H9 (cell line): ENCODE results near the gene CREG2. TPM values are rescaled to one million over a fixed set of nuclear protein-coding genes. Genes with fewer than 3 reads are reported as not detected.

ENCODE experiments used
- DNase-seq: peaks from one replicate; pipeline ENCODE4 v3.0.0-alpha.2; 2017
- H2AFZ ChIP-seq: one replicate; pipeline ENCODE4 v1.6.1; 2013; ENCODE audit warnings: mild to moderate bottlenecking, low read length, control low read depth, moderate library complexity
- H2AK5ac ChIP-seq: 2 replicates; pipeline ENCODE4 v1.6.1; 2013; ENCODE audit warnings: low read length, control low read depth, mixed read lengths; ENCODE audit not compliant: insufficient read length
- H2BK120ac ChIP-seq: one replicate; pipeline ENCODE4 v1.6.1; 2013; ENCODE audit warnings: low read depth, mild to moderate bottlenecking, low read length, control low read depth, inconsistent platforms; ENCODE audit not compliant: poor library complexity, severe bottlenecking
- H2BK12ac ChIP-seq: 2 replicates; pipeline ENCODE4 v1.6.1; 2013; ENCODE audit warnings: low read length, control low read depth, mixed read lengths, low read depth; ENCODE audit not compliant: insufficient read length
- H2BK15ac ChIP-seq: 2 replicates; pipeline ENCODE4 v1.6.1; 2013; ENCODE audit warnings: low read depth, low read length, control low read depth
- H2BK20ac ChIP-seq: one replicate; pipeline ENCODE4 v1.6.1; 2013; ENCODE audit warnings: low read depth, mild to moderate bottlenecking, low read length, control low read depth, inconsistent platforms; ENCODE audit not compliant: poor library complexity, severe bottlenecking
- H2BK5ac ChIP-seq: 2 replicates; pipeline ENCODE4 v1.6.1; 2013; ENCODE audit warnings: low read length, control low read depth, mixed read lengths; ENCODE audit not compliant: insufficient read length
- H3K14ac ChIP-seq: 2 replicates; pipeline ENCODE4 v1.6.1; 2013; ENCODE audit warnings: low read length, control low read depth; ENCODE audit not compliant: insufficient read depth
- H3K18ac ChIP-seq: 2 replicates; pipeline ENCODE4 v1.6.1; 2013; ENCODE audit warnings: low read depth, mild to moderate bottlenecking, mixed read lengths, low read length, control low read depth; ENCODE audit not compliant: insufficient read length
- H3K23ac ChIP-seq: 2 replicates; pipeline ENCODE4 v1.6.1; 2013; ENCODE audit warnings: low read length, control low read depth, mixed read lengths, low read depth; ENCODE audit not compliant: insufficient read length
- H3K23me2 ChIP-seq: 2 replicates; pipeline ENCODE4 v1.6.1; 2013; ENCODE audit warnings: low read depth, mild to moderate bottlenecking, mixed read lengths, low read length, control low read depth; ENCODE audit not compliant: insufficient read length, poor library complexity, severe bottlenecking
- H3K27ac ChIP-seq: 2 replicates; pipeline ENCODE4 v1.5.1; 2013; ENCODE audit warnings: low read length, control low read depth, mixed read lengths, low read depth; ENCODE audit not compliant: insufficient read length
- H3K27me3 ChIP-seq: 2 replicates; pipeline ENCODE4 v1.6.1; 2013; ENCODE audit warnings: low read length, control low read depth, inconsistent platforms; ENCODE audit not compliant: insufficient read depth
- H3K4ac ChIP-seq: 2 replicates; pipeline ENCODE4 v1.6.1; 2013; ENCODE audit warnings: low read depth, mild to moderate bottlenecking, control low read depth, inconsistent platforms, low read length, moderate library complexity
- H3K4me1 ChIP-seq: 2 replicates; pipeline ENCODE4 v1.6.1; 2013; ENCODE audit warnings: low read length, control low read depth, inconsistent platforms; ENCODE audit not compliant: insufficient read depth
- H3K4me2 ChIP-seq: 2 replicates; pipeline ENCODE4 v1.6.1; 2013; ENCODE audit warnings: low read length, control low read depth, mixed read lengths; ENCODE audit not compliant: insufficient read length, insufficient read depth
- H3K56ac ChIP-seq: 2 replicates; pipeline ENCODE4 v1.6.1; 2013; ENCODE audit warnings: low read depth, mild to moderate bottlenecking, mixed read lengths, low read length, control low read depth; ENCODE audit not compliant: insufficient read length
- H3K79me1 ChIP-seq: 2 replicates; pipeline ENCODE4 v1.6.1; 2013; ENCODE audit warnings: low read depth, mild to moderate bottlenecking, moderate library complexity, low read length, control low read depth, inconsistent platforms; ENCODE audit not compliant: insufficient read depth, poor library complexity, severe bottlenecking
- H3K79me2 ChIP-seq: 2 replicates; pipeline ENCODE4 v1.6.1; 2013; ENCODE audit warnings: low read length, control low read depth, inconsistent platforms; ENCODE audit not compliant: insufficient read depth
- H3K9ac ChIP-seq: 2 replicates; pipeline ENCODE4 v1.6.1; 2013; ENCODE audit warnings: low read length, control low read depth, mixed read lengths; ENCODE audit not compliant: insufficient read length; ENCODE audit errors: extremely low read depth
- H3K9me3 ChIP-seq: one replicate; pipeline ENCODE4 v1.6.1; 2013; ENCODE audit warnings: low read depth, low read length, inconsistent platforms; ENCODE audit not compliant: control insufficient read depth
- H3T11ph ChIP-seq: one replicate; pipeline ENCODE4 v1.6.1; 2013; ENCODE audit warnings: mild to moderate bottlenecking, low read length, control low read depth, inconsistent platforms
- H4K20me1 ChIP-seq: one replicate; pipeline ENCODE4 v1.6.1; 2013; ENCODE audit not compliant: control insufficient read depth, insufficient read length, insufficient read depth
- H4K5ac ChIP-seq: 2 replicates; pipeline ENCODE4 v1.6.1; 2013; ENCODE audit warnings: low read depth, mild to moderate bottlenecking, mixed read lengths, low read length, control low read depth; ENCODE audit not compliant: insufficient read length
- H4K8ac ChIP-seq: replicated peaks from 2 replicates; pipeline ENCODE4 v1.6.1; 2013; ENCODE audit warnings: low read length, control low read depth, mixed read lengths, low read depth; ENCODE audit not compliant: insufficient read length
- H4K91ac ChIP-seq: 2 replicates; pipeline ENCODE4 v1.6.1; 2013; ENCODE audit warnings: low read depth, mild to moderate bottlenecking, moderate library complexity, mixed read lengths, low read length, control low read depth; ENCODE audit not compliant: insufficient read length
- H3K27ac Mint-ChIP-seq, 3 experiments: 2 replicates in 2 of 3; 3 replicates in 1 of 3; pipeline ENCODE4 v1.8.0; 2020 to 2021; ENCODE audit warnings: mixed read lengths in 3 of 3, mild to moderate bottlenecking in 1 of 3, moderate library complexity in 1 of 3
- H3K27me3 Mint-ChIP-seq: 2 replicates; pipeline ENCODE4 v1.8.0; 2021; ENCODE audit warnings: low read depth, mild to moderate bottlenecking, moderate library complexity, mixed read lengths
- H3K36me3 Mint-ChIP-seq, 3 experiments: 2 replicates in 2 of 3; 3 replicates in 1 of 3; pipeline ENCODE4 v1.8.0; 2020 to 2021; ENCODE audit warnings: low read depth in 3 of 3, mixed read lengths in 3 of 3; ENCODE audit not compliant: insufficient read depth in 1 of 3
- H3K4me1 Mint-ChIP-seq, 2 experiments: 2 replicates each; pipeline ENCODE4 v1.8.0; 2020; ENCODE audit warnings: mixed read lengths in 2 of 2
- H3K4me3 Mint-ChIP-seq, 2 experiments: 2 replicates in 1 of 2; 3 replicates in 1 of 2; pipeline ENCODE4 v1.8.0; 2020 to 2021; ENCODE audit warnings: mild to moderate bottlenecking in 2 of 2, mixed read lengths in 2 of 2, moderate library complexity in 1 of 2
- H3K9me3 Mint-ChIP-seq, 2 experiments: 2 replicates in 1 of 2; 3 replicates in 1 of 2; pipeline ENCODE4 v1.8.0; 2020; ENCODE audit warnings: mild to moderate bottlenecking in 2 of 2, mixed read lengths in 2 of 2, moderate library complexity in 1 of 2
- WGBS: extraction: QIAGEN DNeasy Blood & Tissue Kit; methylation state at CpG from one replicate; pipeline ENCODE4 v1.1.7; 2013; ENCODE audit warnings: missing lambda C conversion rate, low lambda C conversion rate, mixed read lengths; ENCODE audit not compliant: insufficient read length; ENCODE audit errors: extremely low coverage; 5-methylcytosine and 5-hydroxymethylcytosine counted together
- total RNA-seq: library from RNA; stranded (reverse); gene quantifications from 2 replicates; pipeline ENCODE4 v1.2.1, GENCODE V29; 2021
- TF ChIP-seq, protein P1 (sequence below): fragments of 200-600 bp; sonication (generic); conservative IDR thresholded peaks from 3 replicates; pipeline ENCODE4 v1.8.0; 2021; ENCODE audit warnings: antibody characterized with exemption, mild to moderate bottlenecking

The CREG2 gene
- total RNA-seq, 1 experiment from 2014 or later: 0.77 TPM

DNA sequence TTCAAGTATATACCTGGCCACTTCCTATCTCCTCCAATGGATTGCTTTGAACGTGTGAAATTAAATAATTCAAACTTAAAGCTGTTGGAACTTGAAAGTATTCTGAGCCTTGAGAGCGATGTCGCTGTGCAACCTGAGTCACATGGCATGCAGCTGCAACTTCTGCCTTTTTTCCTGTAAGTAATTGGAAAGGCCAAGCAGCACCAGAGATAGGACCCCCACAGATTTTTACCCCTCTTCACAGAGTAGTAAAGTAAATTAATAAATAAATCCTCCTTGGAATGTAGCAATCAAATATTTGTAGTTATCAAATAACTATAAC lies 75.6 kb downstream of the CREG2 start:
- H4K8ac ChIP-seq: no peak overlapping the region
- no peak overlapping the region for H3K27ac ChIP-seq
- H3T11ph ChIP-seq: no peak overlapping the region
- Mint-ChIP-seq H3K9me3 (no peaks in the 10 kb centered on the region), H3K4me3 (no peak overlapping the region), H3K27ac (no peak overlapping the region), H3K36me3 (peaks cover 0 to 1% (median 0%) of the 10 kb centered on the region in 3 experiments; a peak in 1 of 7 replicates), H3K27me3 (peaks cover 13% of the 10 kb centered on the region; the same call in 1 of the 2 replicates), H3K4me1 (peaks cover 14 to 18% of the 10 kb centered on the region in 2 experiments)
- no peak overlapping the region for H3K18ac ChIP-seq
- no peak overlapping the region for H2BK20ac ChIP-seq
- no peaks in the 10 kb centered on the region for H3K9me3 ChIP-seq
- no CpG with 5 or more reads among the region's 3 CpGs for WGBS
- H3K23ac ChIP-seq: no peak overlapping the region
- H3K4ac ChIP-seq: no peak overlapping the region
- peaks cover 3% of the 10 kb centered on the region; the same call in 1 of the 2 replicates for H3K4me1 ChIP-seq
- no peak overlapping the region for H3K14ac ChIP-seq
- no peak overlapping the region for H2BK15ac ChIP-seq
- no peak overlapping the region for H2AFZ ChIP-seq
- no peak overlapping the region for H3K9ac ChIP-seq
- no peaks in the 10 kb centered on the region for H4K20me1 ChIP-seq
- TF ChIP-seq, protein P1, sequence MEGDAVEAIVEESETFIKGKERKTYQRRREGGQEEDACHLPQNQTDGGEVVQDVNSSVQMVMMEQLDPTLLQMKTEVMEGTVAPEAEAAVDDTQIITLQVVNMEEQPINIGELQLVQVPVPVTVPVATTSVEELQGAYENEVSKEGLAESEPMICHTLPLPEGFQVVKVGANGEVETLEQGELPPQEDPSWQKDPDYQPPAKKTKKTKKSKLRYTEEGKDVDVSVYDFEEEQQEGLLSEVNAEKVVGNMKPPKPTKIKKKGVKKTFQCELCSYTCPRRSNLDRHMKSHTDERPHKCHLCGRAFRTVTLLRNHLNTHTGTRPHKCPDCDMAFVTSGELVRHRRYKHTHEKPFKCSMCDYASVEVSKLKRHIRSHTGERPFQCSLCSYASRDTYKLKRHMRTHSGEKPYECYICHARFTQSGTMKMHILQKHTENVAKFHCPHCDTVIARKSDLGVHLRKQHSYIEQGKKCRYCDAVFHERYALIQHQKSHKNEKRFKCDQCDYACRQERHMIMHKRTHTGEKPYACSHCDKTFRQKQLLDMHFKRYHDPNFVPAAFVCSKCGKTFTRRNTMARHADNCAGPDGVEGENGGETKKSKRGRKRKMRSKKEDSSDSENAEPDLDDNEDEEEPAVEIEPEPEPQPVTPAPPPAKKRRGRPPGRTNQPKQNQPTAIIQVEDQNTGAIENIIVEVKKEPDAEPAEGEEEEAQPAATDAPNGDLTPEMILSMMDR: no peak
- no peak for DNase-seq
- H3K79me2 ChIP-seq: peaks cover 13% of the 10 kb centered on the region; the same call in 1 of the 2 replicates
- no peak overlapping the region for H3K4me2 ChIP-seq
- no peaks in the 10 kb centered on the region for H3K27me3 ChIP-seq
- peaks cover 17% of the 10 kb centered on the region for H3K23me2 ChIP-seq
- H2AK5ac ChIP-seq: no peak overlapping the region
- no peak overlapping the region for H2BK5ac ChIP-seq
- no peak overlapping the region for H4K91ac ChIP-seq
- peaks cover 4% of the 10 kb centered on the region for H3K79me1 ChIP-seq
- no peak overlapping the region for H2BK120ac ChIP-seq
- H2BK12ac ChIP-seq: no peak overlapping the region
- H4K5ac ChIP-seq: no peak overlapping the region
- no peak overlapping the region for H3K56ac ChIP-seq
